K562 (cell line): ENCODE results near the gene DNAH1. TPM values are rescaled to one million over a fixed set of nuclear protein-coding genes. Genes with fewer than 3 reads are reported as not detected.
A peak's percentile ranks its signal among the peaks of the same experiment; 100 is the strongest.

Experiments
- ATAC-seq: fragments of 200-7000 bp; cut with Tn5 transposase; 3 replicates; pipeline ENCODE4 v1.9.1; 2020; ENCODE audit warnings: moderate library complexity
- BruUV-seq: library from RNA; stranded (reverse); fragments of 400-500 nt; replicated peaks from 2 replicates; lab custom pipeline; 2021; lab: Mats Ljungman, UMichigan
- CTCF ChIA-PET: fragments of 300-600 bp; formaldehyde crosslinking; extraction: SDS; loops from one replicate; lab custom pipeline; 2021; ENCODE audit warnings: low intra/inter-chr PET ratio; lab: Yijun Ruan, JAX
- POLR2A ChIA-PET: fragments of 300-600, 350-650 bp; sonication (Branson Sonifier 250); formaldehyde crosslinking; extraction: SDS; loops from one replicate; lab custom pipeline; 2021; ENCODE audit warnings: antibody characterized with exemption, inconsistent platforms; lab: Yijun Ruan, JAX
- DNase-seq, 4 experiments: peaks; one replicate each; pipeline versions ENCODE4 v3.0.0 to v3.0.0-alpha.2; 2011 to 2018; ENCODE audit warnings: low spot score in 3 of 4, mixed read lengths in 3 of 4; ENCODE audit errors: extremely low read depth in 1 of 4
- FAIRE-seq: peaks from 2 replicates; lab custom pipeline; 2011; peaks lifted over from hg19 to GRCh38; lab: Jason Lieb, UNC
- H2AFZ ChIP-seq: 2 replicates; pipeline ENCODE4 v1.6.0; 2011; ENCODE audit warnings: low read depth, low read length, control low read depth, inconsistent platforms
- H3K27ac ChIP-seq: fragments of 200-600 bp; 3 replicates; pipeline ENCODE4 v1.8.0; 2011; ENCODE audit warnings: low read depth, mild to moderate bottlenecking, control low read depth, inconsistent platforms, low read length, moderate library complexity, mixed read lengths; ENCODE audit errors: extremely low read depth
- H3K27me3 ChIP-seq, 2 experiments: fragments of 300-600 bp in 1 of 2; 2 replicates in 1 of 2; 3 replicates in 1 of 2; pipeline versions ENCODE4 v1.6.0 to v1.8.0; 2011; ENCODE audit warnings: inconsistent platforms in 2 of 2, low read length in 2 of 2, mild to moderate bottlenecking in 1 of 2, mixed read lengths in 1 of 2, moderate library complexity in 1 of 2; ENCODE audit not compliant: control insufficient read depth in 2 of 2, insufficient read depth in 2 of 2
- H3K36me3 ChIP-seq: fragments of 300-600 bp; 3 replicates; pipeline ENCODE4 v1.8.0; 2011; ENCODE audit warnings: mild to moderate bottlenecking, low read length, inconsistent platforms; ENCODE audit not compliant: control insufficient read depth, insufficient read depth
- H3K4me1 ChIP-seq, 2 experiments: fragments of 200-600 bp in 1 of 2; replicated peaks in 1 of 2; 2 replicates in 1 of 2; 3 replicates in 1 of 2; pipeline versions ENCODE4 v1.5.1 to v1.8.0; 2011; ENCODE audit warnings: inconsistent platforms in 2 of 2, low read length in 2 of 2, mild to moderate bottlenecking in 1 of 2, mixed read lengths in 1 of 2, moderate library complexity in 1 of 2; ENCODE audit not compliant: control insufficient read depth in 2 of 2, insufficient read depth in 2 of 2
- H3K4me2 ChIP-seq: 2 replicates; pipeline ENCODE4 v1.6.1; 2011; ENCODE audit warnings: low read length, control low read depth, inconsistent platforms, mixed read lengths; ENCODE audit not compliant: insufficient read depth
- H3K4me3 ChIP-seq: fragments of 200-600 bp; sonication (generic), shearing (Covaris generic); 2 replicates; pipeline ENCODE4 v1.5.1; 2016; ENCODE audit warnings: control low read depth, inconsistent platforms
- H3K79me2 ChIP-seq: fragments of 200-600 bp; 3 replicates; pipeline ENCODE4 v1.8.0; 2011; ENCODE audit warnings: low read length, inconsistent platforms; ENCODE audit not compliant: control insufficient read depth, insufficient read depth
- H3K9ac ChIP-seq, 2 experiments: 2 replicates each; pipeline versions ENCODE4 v1.6.0 to v1.6.1; 2011; ENCODE audit warnings: low read depth in 2 of 2, low read length in 2 of 2, control low read depth in 1 of 2, inconsistent platforms in 1 of 2, mild to moderate bottlenecking in 1 of 2, mixed read lengths in 1 of 2; ENCODE audit not compliant: insufficient read depth in 1 of 2
- H3K9me1 ChIP-seq: one replicate; pipeline ENCODE4 v1.6.0; 2011; ENCODE audit warnings: inconsistent platforms, mild to moderate bottlenecking, low read length, moderate library complexity; ENCODE audit not compliant: control insufficient read depth, insufficient read depth
- H3K9me3 ChIP-seq: replicated peaks from 2 replicates; pipeline ENCODE4 v1.5.1; 2011; ENCODE audit warnings: low read depth, low read length, inconsistent platforms; ENCODE audit not compliant: control insufficient read depth, insufficient read depth
- H4K20me1 ChIP-seq: replicated peaks from 2 replicates; pipeline ENCODE4 v1.6.1; 2011; ENCODE audit warnings: low read length, inconsistent platforms, mixed read lengths; ENCODE audit not compliant: control insufficient read depth, insufficient read depth
- ATF7 ChIP-seq: fragments of 450-650 bp; IDR thresholded peaks from 2 replicates; pipeline ENCODE4 v1.7.1; 2014; ENCODE audit warnings: mild to moderate bottlenecking, moderate library complexity
- ERF ChIP-seq: fragments of 450-650 bp; formaldehyde crosslinking; IDR thresholded peaks from 2 replicates; pipeline ENCODE4 v1.4.0; 2020; ENCODE audit warnings: mild to moderate bottlenecking, mixed read lengths
- HCFC1 ChIP-seq: IDR thresholded peaks from 2 replicates; pipeline ENCODE4 v1.6.1; 2012; ENCODE audit warnings: low read depth, low read length, improper control_type of control experiment
- NFIC ChIP-seq: fragments of 450-650 bp; IDR thresholded peaks from 2 replicates; pipeline ENCODE4 v1.6.1; 2017; ENCODE audit warnings: mild to moderate bottlenecking, inconsistent platforms
- REST ChIP-seq, 2 experiments: fragments of 450-650 bp; formaldehyde crosslinking in 1 of 2; IDR thresholded peaks; 2 replicates each; pipeline versions ENCODE4 v1.4.0 to v1.6.1; 2014 to 2020; ENCODE audit warnings: mild to moderate bottlenecking in 2 of 2, borderline replicate concordance in 1 of 2, low read depth in 1 of 2
- SIN3A ChIP-seq, 2 experiments: fragments of 150-350 bp in 1 of 2; IDR thresholded peaks; 2 replicates each; pipeline ENCODE4 v1.6.1; 2011 to 2016; ENCODE audit warnings: borderline replicate concordance in 2 of 2, low read depth in 2 of 2, low read length in 2 of 2, mild to moderate bottlenecking in 2 of 2, moderate library complexity in 2 of 2; ENCODE audit not compliant: control insufficient read depth in 1 of 2
- SP1 ChIP-seq: sonication (generic); formaldehyde crosslinking; IDR thresholded peaks from 2 replicates; pipeline ENCODE4 v1.8.1; 2022; ENCODE audit warnings: mild to moderate bottlenecking, missing genetic modification reagents
- TBL1XR1 ChIP-seq, 2 experiments: IDR thresholded peaks; 2 replicates each; pipeline ENCODE4 v1.6.1; 2012; ENCODE audit warnings: improper control_type of control experiment in 2 of 2, low read length in 2 of 2, mild to moderate bottlenecking in 1 of 2
- ZBTB1 ChIP-seq: sonication (generic); formaldehyde crosslinking; IDR thresholded peaks from 2 replicates; pipeline ENCODE4 v1.8.1; 2023; ENCODE audit warnings: missing genetic modification reagents, low read depth, mild to moderate bottlenecking, borderline replicate concordance
- WGBS: fragments of 100-300 bp; shearing (Covaris generic); methylation state at CpG from one replicate; pipeline ENCODE4 v1.1.6; 2016; ENCODE audit warnings: low coverage, mixed read lengths; ENCODE audit not compliant: insufficient coverage; ENCODE audit errors: missing lambda C conversion rate; 5-methylcytosine and 5-hydroxymethylcytosine counted together
- in situ Hi-C: fragments of 300-500 bp; cut with MboI; formaldehyde crosslinking; loops from 4 replicates; pipeline ENCODE4 v1.15.0; 2018; ENCODE audit warnings: inconsistent platforms, mixed read lengths
- intact Hi-C: fragments of 100-400 bp; cut with micrococcal nuclease; formaldehyde crosslinking; loops from 2 replicates; pipeline ENCODE4 v1.14.2; 2022
- polyA plus RNA-seq, 8 experiments: library from polyadenylated mRNA; depleted of rRNA in 4 of 8; stranded (reverse) in 5 of 8; unstranded in 3 of 8; fragments of >200 nt; fragmentation: Nextera tagmentation in 2 of 8; fragmentation: Illumina TruSeq in 1 of 8; extraction: Ambion mirVana in 2 of 8; extraction: Trizol in 1 of 8; gene quantifications; 2 replicates each; pipeline versions ENCODE4 v1.2.1 to v1.2.3, GENCODE V29; 2011 to 2014; ENCODE audit warnings: inconsistent platforms in 1 of 8, missing spikeins in 1 of 8
- total RNA-seq, 7 experiments: library from RNA; depleted of rRNA in 6 of 7; stranded (reverse); fragments of >200 nt in 6 of 7; fragmentation: Illumina TruSeq in 2 of 7; extraction: Trizol in 2 of 7; gene quantifications; 2 replicates each; pipeline versions ENCODE4 v1.2.1 to v1.2.3, GENCODE V29; 2011 to 2021; ENCODE audit warnings: low replicate concordance in 1 of 7
- TF ChIP-seq, protein P1 (sequence below): fragments of 250-450 bp; sonication (Bioruptor Pico); IDR thresholded peaks from 2 replicates; pipeline ENCODE4 v1.5.0; 2021
- TF ChIP-seq, protein P2 (sequence below): sonication (generic); formaldehyde crosslinking; IDR thresholded peaks from 2 replicates; pipeline ENCODE4 v1.8.0; 2022; ENCODE audit warnings: mild to moderate bottlenecking, missing genetic modification reagents, borderline replicate concordance

DNAH1 gene
- total and polyA plus RNA-seq, 9 of the 15 experiments (the other 6 are each of a cell fraction or from before 2014, with no cell fraction given): 0.04 to 0.84 (median 0.50) TPM

GRCh38 chr3:52280050-52280461 lies 36.1 kb upstream of the DNAH1 start:
- H3K36me3 ChIP-seq: peaks cover 12% of the 10 kb centered on the region; the same call in 2 of the 3 replicates
- H3K9me1 ChIP-seq: no peaks in the 10 kb centered on the region
- CTCF ChIA-PET: no interaction called here
- H2AFZ ChIP-seq: peak overlapping the region; percentile 77
- BruUV-seq: no TSS peak
- peak in 1 of 4 experiments; percentile 26 for DNase-seq
- H3K27me3 ChIP-seq: no peaks in the 10 kb centered on the region
- intact Hi-C loops (no loop called here), in situ Hi-C loops (no loop called here)
- peaks cover 47% of the 10 kb centered on the region for H3K79me2 ChIP-seq
- H3K9me3 ChIP-seq: no peaks in the 10 kb centered on the region
- POLR2A ChIA-PET: interaction anchor here (0.7 to 3.4 kb wide), 7 partner anchors 8 to 125 kb away, joined by 3 to 29 read pairs (median 3); partner anchors contain the start of gene GLYCTK
- no peak for ATAC-seq
- peaks cover 12 to 13% of the 10 kb centered on the region in 2 experiments; a peak in 4 of 5 replicates for H3K4me1 ChIP-seq
- WGBS: 9% methylated on average over 6 of the region's 6 CpGs
- peak overlapping the region; percentile 80 for H3K4me2 ChIP-seq
- H4K20me1 ChIP-seq: peaks cover 8% of the 10 kb centered on the region; the same call in 1 of the 2 replicates
- H3K4me3 ChIP-seq: 0 out of 2 replicates have a peak overlapping the region, but pooled peaks have one; percentile 73
- H3K9ac ChIP-seq: peak overlapping the region in 1 of 2 experiments; percentile 75; a peak in 3 of 4 replicates
- H3K27ac ChIP-seq: peak overlapping the region; percentile 95
- peak; percentile 55 for FAIRE-seq
- TF ChIP-seq SIN3A (IDR thresholded peaks at IDR 0.05; ENCODE audit: borderline replicate concordance in 2 of 2, control insufficient read depth in 1 of 2, low read depth in 2 of 2, low read length in 2 of 2): no peak
- peak; percentile 43; the same call in 1 of the 2 replicates for TF ChIP-seq NFIC
- no peak for TF ChIP-seq ATF7
- no peak for TF ChIP-seq ERF (CRISPR knock-in tag)
- peak; percentile 76 for TF ChIP-seq REST (IDR thresholded peaks at IDR 0.05; ENCODE audit: borderline replicate concordance)
- TF ChIP-seq REST (CRISPR knock-in tag; IDR thresholded peaks at IDR 0.05; ENCODE audit: low read depth): no peak
- TF ChIP-seq TBL1XR1 (IDR thresholded peaks at IDR 0.05; ENCODE audit: low read length in 2 of 2): no peak
- TF ChIP-seq, protein P1, sequence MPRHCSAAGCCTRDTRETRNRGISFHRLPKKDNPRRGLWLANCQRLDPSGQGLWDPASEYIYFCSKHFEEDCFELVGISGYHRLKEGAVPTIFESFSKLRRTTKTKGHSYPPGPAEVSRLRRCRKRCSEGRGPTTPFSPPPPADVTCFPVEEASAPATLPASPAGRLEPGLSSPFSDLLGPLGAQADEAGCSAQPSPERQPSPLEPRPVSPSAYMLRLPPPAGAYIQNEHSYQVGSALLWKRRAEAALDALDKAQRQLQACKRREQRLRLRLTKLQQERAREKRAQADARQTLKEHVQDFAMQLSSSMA: no peak
- TF ChIP-seq, protein P2, sequence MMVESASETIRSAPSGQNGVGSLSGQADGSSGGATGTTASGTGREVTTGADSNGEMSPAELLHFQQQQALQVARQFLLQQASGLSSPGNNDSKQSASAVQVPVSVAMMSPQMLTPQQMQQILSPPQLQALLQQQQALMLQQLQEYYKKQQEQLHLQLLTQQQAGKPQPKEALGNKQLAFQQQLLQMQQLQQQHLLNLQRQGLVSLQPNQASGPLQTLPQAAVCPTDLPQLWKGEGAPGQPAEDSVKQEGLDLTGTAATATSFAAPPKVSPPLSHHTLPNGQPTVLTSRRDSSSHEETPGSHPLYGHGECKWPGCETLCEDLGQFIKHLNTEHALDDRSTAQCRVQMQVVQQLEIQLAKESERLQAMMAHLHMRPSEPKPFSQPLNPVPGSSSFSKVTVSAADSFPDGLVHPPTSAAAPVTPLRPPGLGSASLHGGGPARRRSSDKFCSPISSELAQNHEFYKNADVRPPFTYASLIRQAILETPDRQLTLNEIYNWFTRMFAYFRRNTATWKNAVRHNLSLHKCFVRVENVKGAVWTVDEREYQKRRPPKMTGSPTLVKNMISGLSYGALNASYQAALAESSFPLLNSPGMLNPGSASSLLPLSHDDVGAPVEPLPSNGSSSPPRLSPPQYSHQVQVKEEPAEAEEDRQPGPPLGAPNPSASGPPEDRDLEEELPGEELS: no peak
- TF ChIP-seq HCFC1: no peak
- TF ChIP-seq SP1 (CRISPR knock-in tag): no peak
- TF ChIP-seq ZBTB1 (CRISPR knock-in tag): no peak
